DOHH2 (cell line): Measurements from ENCODE around the gene CCNI.

Source experiments
- H3F3A ChIP-seq: fragments of 200-600 bp; sonication (generic), shearing (Covaris generic); 2 replicates; pipeline ENCODE4 v1.6.0; 2016; ENCODE audit warnings: antibody characterized with exemption, mild to moderate bottlenecking; ENCODE audit not compliant: control insufficient read depth, insufficient read depth
- H3K27ac ChIP-seq: fragments of 200-600 bp; sonication (generic); 2 replicates; pipeline ENCODE4 v1.5.1; 2014; ENCODE audit warnings: low read depth, mild to moderate bottlenecking, low read length, moderate library complexity
- H3K27me3 ChIP-seq: fragments of 200-600 bp; sonication (generic); 2 replicates; pipeline ENCODE4 v1.6.1; 2014; ENCODE audit warnings: mild to moderate bottlenecking, low read length, mixed read lengths; ENCODE audit not compliant: control insufficient read depth
- H3K36me3 ChIP-seq: fragments of 200-600 bp; sonication (generic); 2 replicates; pipeline ENCODE4 v1.6.1; 2014; ENCODE audit warnings: mild to moderate bottlenecking, low read length, moderate library complexity, mixed read lengths; ENCODE audit not compliant: control insufficient read depth
- H3K4me1 ChIP-seq: fragments of 200-600 bp; sonication (generic); 2 replicates; pipeline ENCODE4 v1.6.1; 2014; ENCODE audit warnings: mild to moderate bottlenecking, low read length, mixed read lengths; ENCODE audit not compliant: control insufficient read depth
- H3K4me2 ChIP-seq: fragments of 200-600 bp; sonication (generic); 2 replicates; pipeline ENCODE4 v1.6.0; 2014; ENCODE audit warnings: mild to moderate bottlenecking, low read length, moderate library complexity
- H3K4me3 ChIP-seq: fragments of 200-600 bp; sonication (generic); 2 replicates; pipeline ENCODE4 v1.5.1; 2014; ENCODE audit warnings: mild to moderate bottlenecking, low read length, mixed read lengths
- H3K79me2 ChIP-seq: fragments of 200-600 bp; sonication (generic); 2 replicates; pipeline ENCODE4 v1.6.1; 2014; ENCODE audit warnings: mild to moderate bottlenecking, low read length, mixed read lengths; ENCODE audit not compliant: control insufficient read depth
- H3K9me2 ChIP-seq: fragments of 200-600 bp; sonication (generic); replicated peaks from 2 replicates; pipeline ENCODE4 v1.6.1; 2014; ENCODE audit warnings: mild to moderate bottlenecking, low read length, mixed read lengths; ENCODE audit not compliant: control insufficient read depth
- H3K9me3 ChIP-seq: fragments of 200-600 bp; sonication (generic); 2 replicates; pipeline ENCODE4 v1.6.1; 2014; ENCODE audit warnings: antibody characterized with exemption, low read length, mixed read lengths; ENCODE audit not compliant: control insufficient read depth, insufficient read depth
- H4K20me1 ChIP-seq: fragments of 200-600 bp; sonication (generic); 2 replicates; pipeline ENCODE4 v1.6.0; 2014; ENCODE audit warnings: low read depth, mild to moderate bottlenecking, antibody characterized with exemption, low read length, moderate library complexity; ENCODE audit not compliant: control insufficient read depth, insufficient read depth
- CTCF ChIP-seq: fragments of 200-600 bp; sonication (generic); IDR thresholded peaks from one replicate; pipeline ENCODE4 v1.5.1; 2014; ENCODE audit warnings: antibody characterized with exemption, mild to moderate bottlenecking, low read depth, low read length; ENCODE audit not compliant: poor library complexity, severe bottlenecking
- EZH2phosphoT487 ChIP-seq: fragments of 200-600 bp; sonication (generic); IDR thresholded peaks from 2 replicates; pipeline ENCODE4 v1.6.1; 2017; ENCODE audit warnings: borderline replicate concordance, mild to moderate bottlenecking, antibody characterized with exemption, low read length, moderate library complexity, mixed read lengths

Gene CCNI

GRCh38 chr4:77104791-77105540 is 29.2 kb upstream of the CCNI start:
- H3K27me3 ChIP-seq, result no peaks in the 10 kb centered on the region
- H3K4me3 ChIP-seq, result no peak overlapping the region
- no peaks in the 10 kb centered on the region for H4K20me1 ChIP-seq
- no peaks in the 10 kb centered on the region for H3K79me2 ChIP-seq
- no peak overlapping the region for H3K4me2 ChIP-seq
- H3K4me1 ChIP-seq, result peaks cover 32% of the 10 kb centered on the region
- no peaks in the 10 kb centered on the region for H3F3A ChIP-seq
- no peaks in the 10 kb centered on the region for H3K9me2 ChIP-seq
- TF ChIP-seq CTCF (no peak), EZH2phosphoT487 (no peak)
- H3K36me3 ChIP-seq, result no peaks in the 10 kb centered on the region
- H3K27ac ChIP-seq, result no peak overlapping the region
- H3K9me3 ChIP-seq, result no peaks in the 10 kb centered on the region

GRCh38 chr4:77104388-77104787 is 28.6 kb upstream of the CCNI start:
- TF ChIP-seq CTCF (no peak), EZH2phosphoT487 (no peak)
- Histone ChIP-seq H3K4me1 (peaks cover 32% of the 10 kb centered on the region), H3K79me2 (no peaks in the 10 kb centered on the region), H3K4me3 (no peak overlapping the region), H4K20me1 (no peaks in the 10 kb centered on the region), H3K9me2 (no peaks in the 10 kb centered on the region), H3K4me2 (no peak overlapping the region), H3K27me3 (no peaks in the 10 kb centered on the region), H3K27ac (no peak overlapping the region), H3K36me3 (no peaks in the 10 kb centered on the region), H3K9me3 (no peaks in the 10 kb centered on the region), H3F3A (no peaks in the 10 kb centered on the region)

GRCh38 chr4:77100234-77100633 is 24.4 kb upstream of the CCNI start:
- H3K9me2 ChIP-seq, result no peaks in the 10 kb centered on the region
- no peak overlapping the region for H3K4me2 ChIP-seq
- TF ChIP-seq CTCF, result no peak
- TF ChIP-seq EZH2phosphoT487, result no peak
- no peaks in the 10 kb centered on the region for H3K9me3 ChIP-seq
- H3K27ac ChIP-seq, result no peak overlapping the region
- H3F3A ChIP-seq, result peaks cover 2% of the 10 kb centered on the region; the same call in 1 of the 2 replicates
- peaks cover 34% of the 10 kb centered on the region for H3K4me1 ChIP-seq
- no peaks in the 10 kb centered on the region for H3K79me2 ChIP-seq
- no peak overlapping the region for H3K4me3 ChIP-seq
- H3K36me3 ChIP-seq, result no peaks in the 10 kb centered on the region
- H4K20me1 ChIP-seq, result no peaks in the 10 kb centered on the region
- H3K27me3 ChIP-seq, result no peaks in the 10 kb centered on the region
